ENCODE results near the gene DGKH. TPM values are rescaled to one million over a fixed set of nuclear protein-coding genes. Genes with fewer than 3 reads are reported as not detected.

The DGKH gene
- total RNA-seq, 1 experiment from 2014 or later, result 5.2 TPM

- intact Hi-C loops (cut with micrococcal nuclease; ENCODE audit: unreplicated experiment), result no loop called here
- Mint-ChIP-seq H3K4me3 (ENCODE audit: unreplicated experiment) (no peak overlapping the region), H3K27ac (ENCODE audit: unreplicated experiment) (no peak overlapping the region), H3K4me1 (ENCODE audit: low read depth, unreplicated experiment) (no peaks in the 10 kb centered on the region), H3K27me3 (ENCODE audit: insufficient read depth, unreplicated experiment) (no peaks in the 10 kb centered on the region), H3K36me3 (ENCODE audit: insufficient read depth, unreplicated experiment) (no peaks in the 10 kb centered on the region), H3K9me3 (ENCODE audit: unreplicated experiment) (no peaks in the 10 kb centered on the region)
- H3K9me3 ChIP-seq, result no peaks in the 10 kb centered on the region
- H3K27me3 ChIP-seq (replicated peaks; ENCODE audit: control insufficient read depth, insufficient read depth, low read length), result no peaks in the 10 kb centered on the region
- H3K4me1 ChIP-seq, result peaks cover 21% of the 10 kb centered on the region
- no peaks in the 10 kb centered on the region for H3K36me3 ChIP-seq (ENCODE audit: control insufficient read depth, insufficient read depth, low read length)
- no peak overlapping the region for H3K4me3 ChIP-seq (ENCODE audit: low read depth, low read length)
- BruUV-seq (replicated peaks), result no TSS peak
- POLR2A ChIA-PET, result no interaction called here
- DNase-seq, result no peak
- CTCF ChIA-PET, result no interaction called here
- no peak for TF ChIP-seq CTCF (IDR thresholded peaks at IDR 0.05; ENCODE audit: insufficient read depth in 1 of 2, low read depth in 1 of 2, low read length in 1 of 2, severe bottlenecking in 1 of 2, unreplicated experiment in 1 of 2)
Observed at GRCh38 chr13:42106998-42107397, 58.5 kb downstream of the DGKH start.

GRCh38 chr13:42107421-42107820 lies 59.0 kb downstream of the DGKH start:
- Histone ChIP-seq H3K9me3 (no peaks in the 10 kb centered on the region), H3K4me1 (peaks cover 21% of the 10 kb centered on the region), H3K36me3 (ENCODE audit: control insufficient read depth, insufficient read depth, low read length) (no peaks in the 10 kb centered on the region), H3K27me3 (replicated peaks; ENCODE audit: control insufficient read depth, insufficient read depth, low read length) (no peaks in the 10 kb centered on the region), H3K4me3 (ENCODE audit: low read depth, low read length) (no peak overlapping the region)
- H3K4me1 Mint-ChIP-seq (ENCODE audit: low read depth, unreplicated experiment), result no peaks in the 10 kb centered on the region
- TF ChIP-seq CTCF (IDR thresholded peaks at IDR 0.05; ENCODE audit: insufficient read depth in 1 of 2, low read depth in 1 of 2, low read length in 1 of 2, severe bottlenecking in 1 of 2, unreplicated experiment in 1 of 2), result no peak
- BruUV-seq (replicated peaks), result no TSS peak
- H3K27ac Mint-ChIP-seq (ENCODE audit: unreplicated experiment), result no peak overlapping the region
- DNase-seq, result no peak
- intact Hi-C loops (cut with micrococcal nuclease; ENCODE audit: unreplicated experiment), result no loop called here
- no peaks in the 10 kb centered on the region for H3K36me3 Mint-ChIP-seq (ENCODE audit: insufficient read depth, unreplicated experiment)
- no peaks in the 10 kb centered on the region for H3K9me3 Mint-ChIP-seq (ENCODE audit: unreplicated experiment)
- H3K27me3 Mint-ChIP-seq (ENCODE audit: insufficient read depth, unreplicated experiment), result no peaks in the 10 kb centered on the region
- POLR2A ChIA-PET, result no interaction called here
- CTCF ChIA-PET, result no interaction called here
- H3K4me3 Mint-ChIP-seq (ENCODE audit: unreplicated experiment), result no peak overlapping the region

GRCh38 chr13:42108217-42108616 lies 59.8 kb downstream of the DGKH start:
- no peak for DNase-seq
- TF ChIP-seq CTCF (IDR thresholded peaks at IDR 0.05; ENCODE audit: insufficient read depth in 1 of 2, low read depth in 1 of 2, low read length in 1 of 2, severe bottlenecking in 1 of 2, unreplicated experiment in 1 of 2), result no peak
- H3K4me3 Mint-ChIP-seq (ENCODE audit: unreplicated experiment), result no peak overlapping the region
- H3K36me3 ChIP-seq (ENCODE audit: control insufficient read depth, insufficient read depth, low read length), result no peaks in the 10 kb centered on the region
- H3K27me3 Mint-ChIP-seq (ENCODE audit: insufficient read depth, unreplicated experiment), result no peaks in the 10 kb centered on the region
- H3K27me3 ChIP-seq (replicated peaks; ENCODE audit: control insufficient read depth, insufficient read depth, low read length), result no peaks in the 10 kb centered on the region
- ChIA-PET CTCF (no interaction called here), POLR2A (no interaction called here)
- no peaks in the 10 kb centered on the region for H3K4me1 Mint-ChIP-seq (ENCODE audit: low read depth, unreplicated experiment)
- no peak overlapping the region for H3K27ac Mint-ChIP-seq (ENCODE audit: unreplicated experiment)
- H3K9me3 Mint-ChIP-seq (ENCODE audit: unreplicated experiment), result no peaks in the 10 kb centered on the region
- H3K4me1 ChIP-seq, result peaks cover 21% of the 10 kb centered on the region
- BruUV-seq (replicated peaks), result no TSS peak
- H3K9me3 ChIP-seq, result no peaks in the 10 kb centered on the region
- intact Hi-C loops (cut with micrococcal nuclease; ENCODE audit: unreplicated experiment), result no loop called here
- H3K36me3 Mint-ChIP-seq (ENCODE audit: insufficient read depth, unreplicated experiment), result no peaks in the 10 kb centered on the region
- no peak overlapping the region for H3K4me3 ChIP-seq (ENCODE audit: low read depth, low read length)
